ENCODE measurements around the gene CRACR2B. TPM values are rescaled to one million over a fixed set of nuclear protein-coding genes. Genes with fewer than 3 reads are reported as not detected.
A peak's percentile ranks its signal among the peaks of the same experiment; 100 is the strongest.

CRACR2B gene
- total RNA-seq, 3 donors from 2014 or later: 0.18 to 0.30 (median 0.28) TPM

GRCh38 chr11:813072-813455 lies 14.7 kb upstream of the CRACR2B start:
- peaks cover 29% of the 10 kb centered on the region for H3K36me3 Mint-ChIP-seq (ENCODE audit: insufficient read depth)
- H3K9me3 Mint-ChIP-seq: no peaks in the 10 kb centered on the region
- peak overlapping the region; percentile 92 for H3K4me3 Mint-ChIP-seq
- DNase-seq (no peak), ATAC-seq (no peak)
- peaks cover 23% of the 10 kb centered on the region for H3K4me1 Mint-ChIP-seq (ENCODE audit: low read depth)
- H3K27me3 Mint-ChIP-seq (ENCODE audit: low read depth): no peaks in the 10 kb centered on the region

DNA sequence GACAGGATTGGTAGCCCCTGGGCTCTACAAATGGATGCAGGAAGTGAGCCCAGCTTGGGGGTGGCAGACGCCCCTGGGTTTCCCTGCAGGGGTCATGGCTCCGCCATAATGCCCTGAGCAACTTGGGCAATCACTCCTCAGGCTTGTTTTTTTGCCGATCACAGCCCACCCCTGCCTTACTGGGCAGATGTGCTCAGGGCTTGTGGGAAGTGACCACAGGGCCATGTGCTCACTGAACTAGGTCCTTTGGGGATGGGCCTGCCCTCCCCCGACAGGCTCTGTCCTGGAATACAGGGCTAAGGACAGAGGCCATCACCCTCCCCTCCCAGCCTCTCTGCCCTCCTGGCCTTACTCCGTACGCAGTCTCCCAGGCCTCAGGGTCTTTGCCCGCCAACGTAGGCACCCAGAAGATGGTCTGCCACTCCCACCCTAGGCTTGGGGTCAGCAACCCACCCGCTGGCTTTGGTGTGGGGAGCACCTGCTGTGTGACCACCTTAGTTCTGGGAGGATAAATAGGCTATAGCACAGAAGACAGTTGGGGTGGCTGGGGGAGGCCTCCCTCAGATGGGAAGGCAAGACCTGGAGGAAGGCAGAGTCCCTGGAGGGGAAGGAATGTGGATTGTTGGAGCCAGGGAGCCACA lies 14.1 kb upstream of the CRACR2B start:
- DNase-seq: no peak
- Mint-ChIP-seq H3K36me3 (ENCODE audit: insufficient read depth) (peaks cover 29% of the 10 kb centered on the region), H3K9me3 (no peaks in the 10 kb centered on the region), H3K27me3 (ENCODE audit: low read depth) (no peaks in the 10 kb centered on the region), H3K4me1 (ENCODE audit: low read depth) (peaks cover 20% of the 10 kb centered on the region), H3K4me3 (no peak overlapping the region)
- no peak for ATAC-seq

DNA sequence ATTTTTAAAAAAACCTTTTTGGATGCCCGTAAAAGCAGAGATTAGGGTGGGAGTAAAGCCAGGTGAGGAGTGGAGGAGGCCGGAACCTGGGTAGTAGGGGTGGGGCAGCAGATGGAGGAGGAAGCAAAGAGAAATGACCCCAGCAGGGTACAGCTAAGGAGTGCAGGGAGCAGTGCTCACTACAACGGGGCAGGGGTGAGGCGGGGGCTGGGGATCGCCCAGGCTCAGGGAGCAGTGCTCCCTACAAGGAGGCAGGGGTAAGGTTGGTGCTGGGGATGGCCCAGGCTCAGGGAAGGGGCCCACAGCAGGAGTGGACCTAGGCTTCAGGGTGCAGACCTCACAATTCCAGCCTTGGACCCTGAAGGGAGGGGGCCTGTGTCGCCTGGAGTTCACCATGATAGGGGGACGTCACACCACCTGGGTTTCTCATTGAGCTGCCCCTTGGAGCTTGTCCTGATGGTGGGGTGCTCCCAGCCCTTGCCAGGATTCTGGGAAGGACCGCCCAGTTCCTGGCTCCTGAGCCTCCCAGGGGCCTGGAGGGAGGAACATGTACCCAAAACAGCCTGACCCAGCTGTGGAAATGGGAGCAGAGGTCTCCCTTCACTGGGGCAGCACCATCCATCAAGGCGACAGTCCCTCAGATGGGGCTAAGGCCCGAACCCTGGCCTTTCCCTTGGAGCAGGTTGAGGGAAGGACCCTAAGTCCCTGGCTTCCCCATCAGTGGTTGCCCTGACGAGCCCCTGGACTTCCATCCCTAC lies 11.9 kb upstream of the CRACR2B start:
- no peaks in the 10 kb centered on the region for H3K9me3 Mint-ChIP-seq
- H3K36me3 Mint-ChIP-seq (ENCODE audit: insufficient read depth): peaks cover 22% of the 10 kb centered on the region
- no peak for ATAC-seq
- DNase-seq: no peak
- peaks cover 21% of the 10 kb centered on the region for H3K4me1 Mint-ChIP-seq (ENCODE audit: low read depth)
- no peak overlapping the region for H3K4me3 Mint-ChIP-seq
- H3K27me3 Mint-ChIP-seq (ENCODE audit: low read depth): no peaks in the 10 kb centered on the region

DNA sequence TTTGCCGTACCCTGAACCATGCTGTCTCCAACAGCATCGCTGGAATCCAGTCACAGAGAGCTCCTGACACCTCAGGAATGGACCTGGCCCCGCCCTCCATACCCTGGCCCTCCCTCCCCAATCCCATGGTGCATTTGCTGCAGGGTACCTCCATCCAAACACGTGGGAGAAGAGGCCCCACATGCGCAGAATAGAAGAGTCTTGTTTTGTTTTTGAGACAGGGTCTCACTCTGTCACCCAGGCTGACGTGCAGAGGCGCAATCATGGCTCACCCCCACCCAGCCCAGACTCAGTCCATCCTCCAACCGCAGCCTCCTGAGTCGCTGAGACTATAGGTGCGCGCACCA lies 11.3 kb upstream of the CRACR2B start:
- peaks cover 19% of the 10 kb centered on the region for H3K4me1 Mint-ChIP-seq (ENCODE audit: low read depth)
- DNase-seq: no peak
- H3K9me3 Mint-ChIP-seq: no peaks in the 10 kb centered on the region
- H3K27me3 Mint-ChIP-seq (ENCODE audit: low read depth): no peaks in the 10 kb centered on the region
- H3K36me3 Mint-ChIP-seq (ENCODE audit: insufficient read depth): peaks cover 17% of the 10 kb centered on the region
- no peak for ATAC-seq
- H3K4me3 Mint-ChIP-seq: no peak overlapping the region

- ATAC-seq (no peak), DNase-seq (no peak)
- Mint-ChIP-seq H3K27me3 (ENCODE audit: low read depth) (no peaks in the 10 kb centered on the region), H3K4me1 (ENCODE audit: low read depth) (peaks cover 9% of the 10 kb centered on the region), H3K9me3 (no peaks in the 10 kb centered on the region), H3K36me3 (ENCODE audit: insufficient read depth) (peaks cover 5% of the 10 kb centered on the region), H3K4me3 (peak within 1 kb of the TSS; percentile 84)
Measured at GRCh38 chr11:818396-819128, 9.2 kb upstream of the CRACR2B start, which contains the start of gene PNPLA2. TSS of gene PNPLA2 (plus strand) at chr11:818914. CDS start at chr11:819719, 805 bp downstream.

GRCh38 chr11:819129-819931 lies 8.4 kb upstream of the CRACR2B start:
- Mint-ChIP-seq H3K4me3 (peak overlapping the region; percentile 84), H3K27me3 (ENCODE audit: low read depth) (no peaks in the 10 kb centered on the region), H3K9me3 (no peaks in the 10 kb centered on the region), H3K4me1 (ENCODE audit: low read depth) (peaks cover 9% of the 10 kb centered on the region), H3K36me3 (ENCODE audit: insufficient read depth) (peaks cover 3% of the 10 kb centered on the region)
- ATAC-seq (peak; percentile 78 to 81), DNase-seq (peak; percentile 92)

GRCh38 chr11:819943-820649 lies 7.6 kb upstream of the CRACR2B start:
- ATAC-seq: peak; percentile 82 to 83
- peaks cover 9% of the 10 kb centered on the region for H3K4me1 Mint-ChIP-seq (ENCODE audit: low read depth)
- peak overlapping the region; percentile 84 for H3K4me3 Mint-ChIP-seq
- no peaks in the 10 kb centered on the region for H3K9me3 Mint-ChIP-seq
- peaks cover 6% of the 10 kb centered on the region for H3K36me3 Mint-ChIP-seq (ENCODE audit: insufficient read depth)
- DNase-seq: peak; percentile 89
- H3K27me3 Mint-ChIP-seq (ENCODE audit: low read depth): peaks cover under 1% of the 10 kb centered on the region

- DNase-seq (no peak), ATAC-seq (no peak)
- Mint-ChIP-seq H3K27me3 (ENCODE audit: low read depth) (peaks cover 4% of the 10 kb centered on the region), H3K4me1 (ENCODE audit: low read depth) (peaks cover 9% of the 10 kb centered on the region), H3K9me3 (no peaks in the 10 kb centered on the region), H3K4me3 (peak overlapping the region; percentile 84), H3K36me3 (ENCODE audit: insufficient read depth) (peaks cover 9% of the 10 kb centered on the region)
Measured at GRCh38 chr11:820655-821511, 6.8 kb upstream of the CRACR2B start.

DNA sequence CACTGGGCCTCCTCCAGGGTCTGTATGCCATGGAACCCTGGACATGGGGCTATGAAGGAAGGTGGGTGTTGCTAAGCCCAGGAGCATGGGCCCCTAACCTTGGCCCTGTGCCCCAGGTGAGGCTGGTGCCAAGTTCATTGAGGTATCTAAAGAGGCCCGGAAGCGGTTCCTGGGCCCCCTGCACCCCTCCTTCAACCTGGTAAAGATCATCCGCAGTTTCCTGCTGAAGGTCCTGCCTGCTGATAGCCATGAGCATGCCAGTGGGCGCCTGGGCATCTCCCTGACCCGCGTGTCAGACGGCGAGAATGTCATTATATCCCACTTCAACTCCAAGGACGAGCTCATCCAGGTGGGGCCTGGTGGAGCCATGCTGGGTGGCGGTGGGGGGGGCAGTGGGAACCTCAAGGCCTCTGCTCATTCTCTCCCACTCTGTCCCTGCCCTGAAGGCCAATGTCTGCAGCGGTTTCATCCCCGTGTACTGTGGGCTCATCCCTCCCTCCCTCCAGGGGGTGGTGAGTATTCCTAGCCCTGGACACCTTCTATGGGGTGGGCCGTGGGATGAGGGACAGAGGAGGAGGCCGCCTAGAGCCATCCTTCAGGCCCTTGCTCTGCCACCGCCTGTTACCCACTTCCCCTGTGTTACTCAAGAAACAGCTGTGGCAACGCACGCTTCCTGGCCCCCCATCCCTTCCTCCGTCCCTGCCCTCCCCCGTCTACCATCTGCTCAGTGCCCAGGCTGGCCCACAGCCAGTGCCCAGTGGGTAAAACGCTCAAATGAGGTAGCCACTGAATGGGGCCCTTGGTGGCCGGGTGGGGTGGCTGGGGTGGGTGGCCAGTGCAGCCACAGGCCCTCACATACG lies 6.0 kb upstream of the CRACR2B start:
- Mint-ChIP-seq H3K9me3 (no peaks in the 10 kb centered on the region), H3K4me1 (ENCODE audit: low read depth) (peaks cover 13% of the 10 kb centered on the region), H3K36me3 (ENCODE audit: insufficient read depth) (peaks cover 9% of the 10 kb centered on the region), H3K27me3 (ENCODE audit: low read depth) (peaks cover 6% of the 10 kb centered on the region), H3K4me3 (peak overlapping the region; percentile 84)
- DNase-seq: no peak
- ATAC-seq: no peak

DNA sequence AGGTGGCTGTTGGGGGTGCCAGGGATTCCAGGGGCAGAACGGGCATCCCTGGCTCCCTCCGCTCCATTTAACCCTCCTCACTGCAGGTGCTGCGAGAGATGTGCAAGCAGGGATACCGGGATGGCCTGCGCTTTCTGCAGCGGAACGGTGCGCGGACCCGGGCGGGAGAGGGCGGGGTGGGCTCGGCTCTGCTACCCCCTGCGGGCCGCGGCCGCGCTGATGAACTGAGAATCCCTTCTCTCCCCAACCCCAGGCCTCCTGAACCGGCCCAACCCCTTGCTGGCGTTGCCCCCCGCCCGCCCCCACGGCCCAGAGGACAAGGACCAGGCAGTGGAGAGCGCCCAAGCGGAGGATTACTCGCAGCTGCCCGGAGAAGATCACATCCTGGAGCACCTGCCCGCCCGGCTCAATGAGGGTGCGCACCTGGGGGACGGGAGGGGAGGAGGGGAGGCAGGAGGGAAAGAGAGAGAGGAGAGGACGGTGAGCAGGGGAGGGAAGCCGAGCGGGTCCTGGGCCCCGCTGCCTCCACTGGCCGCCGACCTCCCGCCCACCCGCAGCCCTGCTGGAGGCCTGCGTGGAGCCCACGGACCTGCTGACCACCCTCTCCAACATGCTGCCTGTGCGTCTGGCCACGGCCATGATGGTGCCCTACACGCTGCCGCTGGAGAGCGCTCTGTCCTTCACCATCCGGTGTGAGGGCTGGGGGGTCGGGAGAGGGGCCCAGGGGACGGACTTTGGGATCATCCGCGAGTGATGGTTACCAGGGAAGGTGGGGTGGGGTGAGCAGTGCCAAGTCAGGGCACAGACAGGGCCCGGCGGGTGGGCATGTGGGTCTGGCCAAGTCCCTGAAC lies 4.1 kb upstream of the CRACR2B start:
- DNase-seq (no peak), ATAC-seq (no peak)
- Mint-ChIP-seq H3K4me1 (ENCODE audit: low read depth) (peaks cover 15% of the 10 kb centered on the region), H3K27me3 (ENCODE audit: low read depth) (peaks cover 18% of the 10 kb centered on the region), H3K9me3 (no peaks in the 10 kb centered on the region), H3K4me3 (no peak overlapping the region), H3K36me3 (ENCODE audit: insufficient read depth) (peaks cover 9% of the 10 kb centered on the region)

DNA sequence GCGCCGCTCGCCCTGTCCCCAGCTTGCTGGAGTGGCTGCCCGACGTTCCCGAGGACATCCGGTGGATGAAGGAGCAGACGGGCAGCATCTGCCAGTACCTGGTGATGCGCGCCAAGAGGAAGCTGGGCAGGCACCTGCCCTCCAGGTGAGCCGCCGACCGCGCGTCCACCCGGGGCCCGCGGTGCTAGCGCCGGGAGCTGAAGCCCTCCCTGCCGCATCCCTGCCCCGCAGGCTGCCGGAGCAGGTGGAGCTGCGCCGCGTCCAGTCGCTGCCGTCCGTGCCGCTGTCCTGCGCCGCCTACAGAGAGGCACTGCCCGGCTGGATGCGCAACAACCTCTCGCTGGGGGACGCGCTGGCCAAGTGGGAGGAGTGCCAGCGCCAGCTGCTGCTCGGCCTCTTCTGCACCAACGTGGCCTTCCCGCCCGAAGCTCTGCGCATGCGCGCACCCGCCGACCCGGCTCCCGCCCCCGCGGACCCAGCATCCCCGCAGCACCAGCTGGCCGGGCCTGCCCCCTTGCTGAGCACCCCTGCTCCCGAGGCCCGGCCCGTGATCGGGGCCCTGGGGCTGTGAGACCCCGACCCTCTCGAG lies 3.3 kb upstream of the CRACR2B start:
- DNase-seq: no peak
- ATAC-seq: no peak
- H3K36me3 Mint-ChIP-seq (ENCODE audit: insufficient read depth): peaks cover 9% of the 10 kb centered on the region
- H3K9me3 Mint-ChIP-seq: no peaks in the 10 kb centered on the region
- peaks cover 22% of the 10 kb centered on the region for H3K4me1 Mint-ChIP-seq (ENCODE audit: low read depth)
- H3K27me3 Mint-ChIP-seq (ENCODE audit: low read depth): peaks cover 25% of the 10 kb centered on the region
- H3K4me3 Mint-ChIP-seq: no peak overlapping the region
